K562 (cell line): ENCODE data around the gene ZNF718. TPM values are rescaled to one million over a fixed set of nuclear protein-coding genes. Genes with fewer than 3 reads are reported as not detected.

Experiments
- ETV1 ChIP-seq: fragments of 450-650 bp; conservative IDR thresholded peaks from 2 replicates; pipeline ENCODE4 v1.6.1; 2016; ENCODE audit warnings: missing genetic modification characterization, control low read depth, low read depth, missing compliant biosample characterization
- GABPA ChIP-seq: fragments of 200-800 bp; sonication (Bioruptor generic); conservative IDR thresholded peaks from 2 replicates; pipeline ENCODE4 v1.6.1; 2016; ENCODE audit warnings: low read depth, missing genetic modification characterization, missing compliant biosample characterization
- HCFC1 ChIP-seq: IDR thresholded peaks from 2 replicates; pipeline ENCODE4 v1.6.1; 2012; ENCODE audit warnings: low read depth, low read length, improper control_type of control experiment
- NFYB ChIP-seq: IDR thresholded peaks from 2 replicates; pipeline ENCODE4 v1.6.1; 2011; ENCODE audit warnings: mild to moderate bottlenecking, moderate library complexity; ENCODE audit not compliant: insufficient read length; ENCODE audit errors: extremely low read depth
- NR1H2 ChIP-seq: sonication (generic); formaldehyde crosslinking; IDR thresholded peaks from 2 replicates; pipeline ENCODE4 v1.4.0; 2020; ENCODE audit warnings: mild to moderate bottlenecking, missing genetic modification reagents
- PHF20 ChIP-seq: fragments of 450-650 bp; IDR thresholded peaks from 2 replicates; pipeline ENCODE4 v1.6.1; 2018; ENCODE audit not compliant: partially characterized antibody
- RBM22 ChIP-seq: fragments of 200-400 bp; formaldehyde crosslinking; IDR thresholded peaks from 2 replicates; pipeline ENCODE4 v1.6.1; 2018; ENCODE audit warnings: low read length, low read depth; ENCODE audit not compliant: poor library complexity, severe bottlenecking
- ZNF224 ChIP-seq: sonication (generic); formaldehyde crosslinking; IDR thresholded peaks from 2 replicates; pipeline ENCODE4 v1.8.0; 2022; ENCODE audit warnings: mild to moderate bottlenecking, missing genetic modification reagents
- polyA plus RNA-seq, 8 experiments: library from polyadenylated mRNA; depleted of rRNA in 4 of 8; stranded (reverse) in 5 of 8; unstranded in 3 of 8; fragments of >200 nt; fragmentation: Nextera tagmentation in 2 of 8; fragmentation: Illumina TruSeq in 1 of 8; extraction: Ambion mirVana in 2 of 8; extraction: Trizol in 1 of 8; gene quantifications; 2 replicates each; pipeline versions ENCODE4 v1.2.1 to v1.2.3, GENCODE V29; 2011 to 2014; ENCODE audit warnings: inconsistent platforms in 1 of 8, missing spikeins in 1 of 8
- total RNA-seq, 7 experiments: library from RNA; depleted of rRNA in 6 of 7; stranded (reverse); fragments of >200 nt in 6 of 7; fragmentation: Illumina TruSeq in 2 of 7; extraction: Trizol in 2 of 7; gene quantifications; 2 replicates each; pipeline versions ENCODE4 v1.2.1 to v1.2.3, GENCODE V29; 2011 to 2021; ENCODE audit warnings: low replicate concordance in 1 of 7
- TF ChIP-seq, protein P1 (sequence below), 2 experiments: IDR thresholded peaks in 1 of 2; conservative IDR thresholded peaks in 1 of 2; 2 replicates each; pipeline ENCODE4 v1.6.1; 2016; ENCODE audit warnings: low read depth in 2 of 2, mild to moderate bottlenecking in 1 of 2, missing compliant biosample characterization in 1 of 2, missing genetic modification characterization in 1 of 2, moderate library complexity in 1 of 2
- TF ChIP-seq, protein P2 (sequence below): fragments of 450-650 bp; formaldehyde crosslinking; conservative IDR thresholded peaks from 2 replicates; pipeline ENCODE4 v1.4.0; 2022; ENCODE audit warnings: mild to moderate bottlenecking, missing genetic modification characterization
- TF ChIP-seq, protein P3 (sequence below), 2 experiments: fragments of 450-650 bp in 1 of 2; sonication (generic) in 1 of 2; formaldehyde crosslinking in 1 of 2; IDR thresholded peaks; 2 replicates each; pipeline versions ENCODE4 v1.7.1 to v1.9.0; 2016 to 2022; ENCODE audit warnings: inconsistent platforms in 1 of 2, mild to moderate bottlenecking in 1 of 2, missing genetic modification reagents in 1 of 2

The ZNF718 gene
- total and polyA plus RNA-seq, 9 of the 15 experiments (the other 6 are each of a cell fraction or from before 2014, with no cell fraction given), result 1.00 to 5.3 (median 2.7) TPM

DNA sequence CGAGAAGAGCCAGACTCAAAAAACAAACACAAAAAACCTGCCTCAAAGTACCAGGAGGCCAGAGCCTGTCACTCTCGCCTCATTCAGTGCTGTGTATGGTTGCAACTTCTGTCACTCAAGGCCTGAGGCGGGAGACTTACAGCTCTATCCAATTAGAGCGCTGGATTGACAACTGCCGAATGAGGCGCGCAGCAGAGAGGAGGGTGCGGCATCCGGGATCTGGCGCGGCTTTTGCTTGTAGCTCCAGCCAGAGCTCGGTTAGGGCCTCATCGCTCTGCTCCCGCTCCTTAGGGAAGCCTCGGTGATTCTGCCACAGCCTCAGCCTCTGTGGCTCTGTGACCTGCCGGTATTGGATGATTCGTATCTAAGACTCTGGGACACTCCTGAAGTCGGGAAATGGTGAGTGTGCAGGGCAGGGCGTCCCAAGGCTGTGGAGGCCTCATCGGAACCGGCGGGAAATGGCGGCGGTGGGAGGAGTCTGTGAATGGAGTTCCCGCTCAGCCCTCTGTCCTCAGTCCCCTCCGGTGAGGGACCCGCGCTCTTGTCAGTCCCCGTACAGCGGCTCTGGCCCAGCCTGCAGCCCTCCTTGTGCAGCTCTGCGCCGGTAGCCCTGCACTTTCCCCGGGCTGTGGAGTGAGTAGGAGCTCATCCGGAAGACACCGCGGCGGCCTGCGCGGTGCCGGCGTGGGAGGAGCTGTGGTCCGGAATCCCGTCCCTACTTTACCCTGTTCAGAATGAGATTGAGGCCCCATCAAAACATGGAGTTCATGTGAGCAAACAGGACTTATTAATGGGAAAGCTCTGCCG lies at the start of gene ZNF718 (continued):
- TF ChIP-seq, protein P1, sequence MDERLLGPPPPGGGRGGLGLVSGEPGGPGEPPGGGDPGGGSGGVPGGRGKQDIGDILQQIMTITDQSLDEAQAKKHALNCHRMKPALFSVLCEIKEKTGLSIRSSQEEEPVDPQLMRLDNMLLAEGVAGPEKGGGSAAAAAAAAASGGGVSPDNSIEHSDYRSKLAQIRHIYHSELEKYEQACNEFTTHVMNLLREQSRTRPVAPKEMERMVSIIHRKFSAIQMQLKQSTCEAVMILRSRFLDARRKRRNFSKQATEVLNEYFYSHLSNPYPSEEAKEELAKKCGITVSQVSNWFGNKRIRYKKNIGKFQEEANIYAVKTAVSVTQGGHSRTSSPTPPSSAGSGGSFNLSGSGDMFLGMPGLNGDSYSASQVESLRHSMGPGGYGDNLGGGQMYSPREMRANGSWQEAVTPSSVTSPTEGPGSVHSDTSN (CRISPR knock-in tag; IDR thresholded peaks at IDR 0.05; ENCODE audit: low read depth), result peak; percentile 96
- TF ChIP-seq, protein P1 (tag; conservative IDR thresholded peaks at IDR 0.05; ENCODE audit: low read depth), result peak; percentile 99
- TF ChIP-seq NFYB (peak; percentile 78), HCFC1 (peak; percentile 34; the same call in 1 of the 2 replicates), PHF20 (peak; percentile 78), GABPA (tag) (peak; percentile 53; the same call in 1 of the 2 replicates), ZNF224 (no peak), RBM22 (peak; percentile 49), NR1H2 (CRISPR knock-in tag) (0 out of 2 replicates have a peak, but pooled peaks have one; percentile 21), ETV1 (tag) (0 out of 2 replicates have a peak, but pooled peaks have one; percentile 47)
- TF ChIP-seq, protein P2, sequence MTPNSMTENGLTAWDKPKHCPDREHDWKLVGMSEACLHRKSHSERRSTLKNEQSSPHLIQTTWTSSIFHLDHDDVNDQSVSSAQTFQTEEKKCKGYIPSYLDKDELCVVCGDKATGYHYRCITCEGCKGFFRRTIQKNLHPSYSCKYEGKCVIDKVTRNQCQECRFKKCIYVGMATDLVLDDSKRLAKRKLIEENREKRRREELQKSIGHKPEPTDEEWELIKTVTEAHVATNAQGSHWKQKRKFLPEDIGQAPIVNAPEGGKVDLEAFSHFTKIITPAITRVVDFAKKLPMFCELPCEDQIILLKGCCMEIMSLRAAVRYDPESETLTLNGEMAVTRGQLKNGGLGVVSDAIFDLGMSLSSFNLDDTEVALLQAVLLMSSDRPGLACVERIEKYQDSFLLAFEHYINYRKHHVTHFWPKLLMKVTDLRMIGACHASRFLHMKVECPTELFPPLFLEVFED (CRISPR knock-in tag), result no peak
- TF ChIP-seq, protein P3, sequence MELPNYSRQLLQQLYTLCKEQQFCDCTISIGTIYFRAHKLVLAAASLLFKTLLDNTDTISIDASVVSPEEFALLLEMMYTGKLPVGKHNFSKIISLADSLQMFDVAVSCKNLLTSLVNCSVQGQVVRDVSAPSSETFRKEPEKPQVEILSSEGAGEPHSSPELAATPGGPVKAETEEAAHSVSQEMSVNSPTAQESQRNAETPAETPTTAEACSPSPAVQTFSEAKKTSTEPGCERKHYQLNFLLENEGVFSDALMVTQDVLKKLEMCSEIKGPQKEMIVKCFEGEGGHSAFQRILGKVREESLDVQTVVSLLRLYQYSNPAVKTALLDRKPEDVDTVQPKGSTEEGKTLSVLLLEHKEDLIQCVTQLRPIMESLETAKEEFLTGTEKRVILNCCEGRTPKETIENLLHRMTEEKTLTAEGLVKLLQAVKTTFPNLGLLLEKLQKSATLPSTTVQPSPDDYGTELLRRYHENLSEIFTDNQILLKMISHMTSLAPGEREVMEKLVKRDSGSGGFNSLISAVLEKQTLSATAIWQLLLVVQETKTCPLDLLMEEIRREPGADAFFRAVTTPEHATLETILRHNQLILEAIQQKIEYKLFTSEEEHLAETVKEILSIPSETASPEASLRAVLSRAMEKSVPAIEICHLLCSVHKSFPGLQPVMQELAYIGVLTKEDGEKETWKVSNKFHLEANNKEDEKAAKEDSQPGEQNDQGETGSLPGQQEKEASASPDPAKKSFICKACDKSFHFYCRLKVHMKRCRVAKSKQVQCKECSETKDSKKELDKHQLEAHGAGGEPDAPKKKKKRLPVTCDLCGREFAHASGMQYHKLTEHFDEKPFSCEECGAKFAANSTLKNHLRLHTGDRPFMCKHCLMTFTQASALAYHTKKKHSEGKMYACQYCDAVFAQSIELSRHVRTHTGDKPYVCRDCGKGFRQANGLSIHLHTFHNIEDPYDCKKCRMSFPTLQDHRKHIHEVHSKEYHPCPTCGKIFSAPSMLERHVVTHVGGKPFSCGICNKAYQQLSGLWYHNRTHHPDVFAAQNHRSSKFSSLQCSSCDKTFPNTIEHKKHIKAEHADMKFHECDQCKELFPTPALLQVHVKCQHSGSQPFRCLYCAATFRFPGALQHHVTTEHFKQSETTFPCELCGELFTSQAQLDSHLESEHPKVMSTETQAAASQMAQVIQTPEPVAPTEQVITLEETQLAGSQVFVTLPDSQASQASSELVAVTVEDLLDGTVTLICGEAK (IDR thresholded peaks at IDR 0.05), result no peak
- TF ChIP-seq, protein P3 (CRISPR knock-in tag; IDR thresholded peaks at IDR 0.05), result no peak
